GM21381 (cell line): Measurements from ENCODE around the gene EPHA2.

Experiments
- ATAC-seq: cut with Tn5 transposase; IDR thresholded peaks from one replicate; pipeline ENCODE4 v1.9.1; 2021; ENCODE audit warnings: mild to moderate bottlenecking, moderate library complexity; ENCODE audit not compliant: unreplicated experiment

Gene EPHA2

DNA sequence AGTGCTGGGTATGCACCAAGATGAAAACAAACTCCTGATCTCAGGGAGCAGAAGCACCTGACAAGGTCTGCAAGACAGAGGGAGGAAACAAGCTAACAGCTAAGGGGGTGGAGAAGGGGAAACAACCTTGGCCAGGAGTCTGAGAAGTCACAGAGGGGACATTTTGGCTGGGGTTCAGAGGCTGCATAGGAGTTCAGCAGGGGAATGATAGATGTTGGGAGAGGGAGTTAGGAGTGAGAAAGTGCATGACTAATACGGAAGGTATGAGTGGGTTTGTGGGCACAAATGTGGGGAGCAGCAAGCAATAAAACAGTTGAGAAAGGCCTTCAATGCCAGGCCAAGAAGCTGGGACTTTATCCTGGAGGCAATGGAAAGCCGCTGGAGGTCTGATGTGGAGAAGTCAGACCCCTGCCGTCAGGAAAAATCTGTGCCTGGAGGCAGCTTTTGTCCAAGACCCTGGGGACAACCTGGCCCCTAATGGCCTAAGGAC lies 16.4 kb downstream of the EPHA2 start:
- ATAC-seq: no peak

DNA sequence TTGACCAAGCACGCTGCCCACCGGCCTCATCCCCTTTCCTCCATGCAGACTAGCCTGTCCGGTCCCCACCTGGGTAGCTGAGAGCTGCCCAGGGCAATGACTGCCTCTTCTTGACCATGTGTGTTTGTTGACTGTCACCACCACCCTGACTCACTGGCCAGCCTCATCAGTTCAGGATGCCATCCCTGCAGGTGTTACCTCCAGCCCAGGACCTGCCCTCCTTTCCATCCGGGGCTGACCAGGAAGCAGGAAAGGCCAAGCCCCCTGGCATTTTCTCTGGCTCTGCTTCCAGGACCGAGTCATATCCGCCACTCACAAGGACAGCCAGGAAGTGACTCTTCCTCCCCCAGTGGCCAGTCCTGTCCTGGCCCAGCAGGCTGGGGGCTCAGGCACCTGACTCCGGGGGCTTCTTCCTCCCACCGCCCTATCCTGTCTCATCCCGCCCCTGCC lies 17.1 kb downstream of the EPHA2 start:
- no peak for ATAC-seq

DNA sequence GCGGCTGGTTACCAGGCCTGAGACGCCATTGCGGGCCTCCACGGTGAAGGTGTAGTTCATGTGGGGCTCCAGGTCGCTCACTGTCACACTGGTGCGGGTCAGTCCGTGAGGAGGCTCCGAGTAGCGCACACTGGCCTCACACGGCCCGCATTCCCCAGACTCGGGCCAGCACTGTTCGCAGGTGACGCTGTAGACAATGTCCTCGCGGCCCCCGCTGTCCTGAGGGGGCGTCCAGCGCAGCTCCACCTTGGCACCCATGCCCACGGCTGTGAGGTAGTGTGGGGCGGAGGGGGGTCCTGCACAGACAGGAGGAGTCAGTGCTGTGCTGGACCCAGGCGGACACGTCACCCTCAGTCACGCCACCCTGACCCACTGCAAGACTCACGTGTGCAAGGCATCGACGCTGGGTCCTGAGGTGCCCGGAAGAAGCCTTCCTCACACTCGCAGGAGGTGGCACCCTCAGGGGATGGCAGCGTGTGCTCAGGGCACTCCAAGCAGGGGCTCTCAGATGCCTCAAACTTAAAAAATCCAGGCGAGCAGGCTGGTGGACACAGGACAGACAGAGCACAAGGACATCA lies 17.9 kb downstream of the EPHA2 start:
- no peak for ATAC-seq

DNA sequence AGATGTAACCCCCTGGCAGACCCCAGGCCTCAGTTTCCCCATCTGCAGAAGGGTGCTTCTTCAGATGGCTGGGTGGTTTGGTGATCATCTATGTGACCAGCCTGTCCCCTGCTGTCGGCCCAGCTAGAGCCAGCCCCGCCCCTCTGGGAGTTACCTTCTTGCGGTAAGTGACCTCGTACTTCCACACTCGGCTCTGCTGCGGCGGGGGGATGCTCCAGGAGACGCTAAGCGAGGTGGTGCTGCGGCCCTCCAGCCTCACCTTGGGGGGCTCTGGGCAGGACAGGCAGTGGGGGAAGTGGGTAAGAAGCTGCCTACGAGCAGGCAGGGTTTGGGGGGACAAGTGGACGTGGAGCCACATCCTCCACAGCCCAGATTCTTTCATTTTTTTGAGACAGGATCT lies 20.4 kb downstream of the EPHA2 start:
- ATAC-seq: no peak

DNA sequence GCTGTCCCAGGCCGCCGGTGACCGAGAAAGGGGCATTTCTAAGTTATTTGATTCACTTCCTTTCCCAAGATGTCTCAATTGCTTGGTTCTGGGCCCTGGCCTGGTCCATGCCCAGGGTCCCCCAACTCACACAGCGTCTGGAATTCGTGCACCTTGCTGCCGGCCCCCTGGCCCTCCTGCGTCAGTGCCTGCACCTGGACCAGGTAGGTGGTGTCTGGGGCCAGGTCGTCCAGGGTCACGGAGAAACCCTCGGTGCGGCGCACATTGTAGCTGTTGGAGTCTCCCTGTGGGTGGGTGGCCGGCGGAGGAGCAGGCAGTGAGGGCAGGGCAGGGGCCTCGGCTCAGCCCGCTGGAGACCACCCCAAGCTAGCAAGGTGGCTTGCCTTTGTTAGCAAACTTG lies 21.0 kb downstream of the EPHA2 start:
- no peak for ATAC-seq

DNA sequence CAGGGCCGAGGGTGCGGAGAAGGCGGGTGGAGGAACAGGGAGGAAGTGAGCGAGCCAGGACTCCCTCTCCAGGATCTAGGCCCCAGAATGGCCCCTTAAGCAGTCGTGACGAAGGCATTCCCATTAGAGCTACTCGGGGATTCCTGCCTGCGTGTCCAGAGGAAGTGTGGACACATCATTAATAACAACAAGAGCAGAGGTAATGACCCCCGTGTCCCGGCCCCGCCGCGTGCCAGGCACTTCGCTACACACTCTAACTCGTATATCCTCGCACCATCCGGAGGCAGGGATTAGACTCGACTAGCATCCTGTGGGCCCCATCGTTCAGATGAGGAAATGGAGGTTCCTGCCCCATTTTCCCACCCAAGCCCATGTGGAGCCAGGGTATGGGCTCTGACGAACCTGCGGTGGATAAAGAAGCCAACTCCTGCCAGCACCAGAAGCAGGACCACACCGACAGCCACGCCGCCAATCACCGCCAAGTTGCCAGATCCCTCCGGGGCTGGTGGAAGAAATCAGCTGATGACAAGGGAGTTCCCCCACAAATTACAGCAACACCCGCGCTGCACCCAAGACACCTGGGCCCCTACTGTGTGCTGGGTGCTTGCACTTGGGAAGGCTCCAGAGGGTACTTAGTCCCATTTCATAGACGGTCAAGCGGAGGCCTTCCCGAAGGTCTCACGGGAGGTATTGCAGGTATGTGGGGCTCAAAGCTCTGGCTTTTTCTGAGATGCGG lies 21.6 kb downstream of the EPHA2 start:
- ATAC-seq: no peak

DNA sequence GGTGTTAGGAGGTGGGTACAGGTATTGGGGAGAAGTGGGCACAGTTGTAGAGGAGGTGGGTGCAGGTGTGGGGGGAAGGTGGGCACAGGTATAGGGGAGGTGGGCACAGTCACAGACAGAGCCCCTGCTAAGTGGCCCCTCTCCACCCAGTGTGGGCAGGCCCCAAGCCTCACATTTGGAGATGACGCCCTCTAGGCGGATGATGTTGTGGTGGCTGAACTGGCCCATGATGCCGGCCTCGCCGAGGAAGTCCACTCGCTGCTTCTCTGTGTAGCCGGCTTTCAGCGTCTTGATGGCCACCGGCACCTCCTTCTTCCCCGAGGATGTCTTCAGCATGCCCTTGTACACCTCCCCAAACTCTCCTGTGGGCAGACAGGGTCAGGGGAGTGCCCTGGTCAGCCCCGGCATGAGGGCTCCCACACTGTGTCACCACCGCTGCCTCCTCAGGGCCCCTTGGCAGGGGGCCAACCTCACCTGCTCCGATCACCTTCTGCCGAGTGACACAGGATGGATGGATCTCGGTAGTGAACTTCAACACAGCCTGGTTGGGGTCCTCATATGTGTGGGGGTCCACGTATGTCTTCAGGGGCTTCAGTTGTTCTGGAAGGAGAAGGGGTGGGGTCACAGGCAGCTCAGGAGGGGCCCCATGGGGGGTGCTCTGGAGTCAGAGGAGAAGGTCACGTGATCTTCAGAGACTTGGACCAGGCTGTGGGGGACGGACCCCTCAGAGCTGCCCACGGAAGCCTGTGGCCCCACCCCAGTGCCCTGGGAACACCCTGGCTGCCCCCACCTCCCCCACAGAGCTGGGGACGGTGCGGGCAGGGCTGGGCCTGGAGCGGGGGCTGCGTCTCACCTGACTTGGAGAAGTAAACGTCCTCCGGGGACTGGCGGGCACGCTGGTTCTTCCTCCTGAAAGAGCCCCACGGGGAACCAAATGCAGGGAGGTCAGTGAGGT lies 22.6 kb downstream of the EPHA2 start:
- no peak for ATAC-seq

DNA sequence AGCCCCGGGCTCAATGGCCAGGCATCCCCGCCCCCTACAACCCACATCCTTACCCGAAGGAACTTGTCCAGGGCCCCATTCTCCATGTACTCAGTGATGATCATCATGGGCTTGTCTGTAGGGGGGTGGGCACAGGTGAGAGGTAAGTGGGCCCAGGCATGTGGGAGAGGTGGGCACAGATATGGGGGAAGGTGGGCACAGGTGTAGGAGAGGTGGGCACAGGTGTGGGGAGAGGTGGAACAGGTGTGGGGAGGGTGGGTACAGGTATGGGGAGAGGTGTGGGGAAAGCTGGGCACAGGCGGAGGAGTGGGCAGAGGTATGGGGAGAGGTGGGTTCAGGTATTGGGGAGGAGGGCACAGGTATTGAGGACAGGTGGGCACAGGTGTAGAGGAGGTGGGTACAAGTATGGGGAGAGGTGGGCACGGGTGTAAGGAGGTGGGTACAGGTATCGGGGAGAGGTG lies 23.5 kb downstream of the EPHA2 start:
- ATAC-seq: no peak

DNA sequence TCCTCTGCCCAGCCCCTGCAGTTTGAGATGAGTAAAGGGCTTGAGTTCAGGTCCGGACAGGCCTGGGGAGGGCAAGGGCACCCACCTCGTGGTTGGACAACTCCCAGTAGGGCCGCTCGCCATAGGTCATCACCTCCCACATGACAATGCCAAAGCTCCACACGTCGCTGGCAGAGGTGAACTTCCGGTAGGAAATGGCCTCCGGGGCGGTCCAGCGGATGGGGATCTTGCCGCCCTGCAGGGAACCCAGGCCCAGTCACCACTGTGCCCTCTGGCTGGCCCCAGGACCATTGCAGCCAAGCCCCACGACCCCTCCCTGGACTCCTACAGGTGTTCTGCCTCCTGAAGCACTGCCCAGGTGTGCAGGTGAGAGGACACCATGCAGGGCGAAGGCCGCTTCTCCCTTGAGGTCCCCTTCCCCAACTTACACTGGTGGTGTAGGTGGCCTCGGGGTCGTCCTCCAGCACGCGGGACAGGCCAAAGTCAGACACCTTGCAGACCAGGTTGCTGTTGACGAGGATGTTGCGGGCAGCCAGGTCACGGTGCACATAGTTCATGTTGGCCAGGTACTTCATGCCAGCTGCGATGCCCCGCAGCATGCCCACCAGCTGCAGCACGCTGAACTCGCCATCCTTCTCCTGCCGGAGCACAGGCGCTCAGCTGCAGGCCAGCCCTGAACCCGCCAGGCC lies 24.1 kb downstream of the EPHA2 start:
- no peak for ATAC-seq

DNA sequence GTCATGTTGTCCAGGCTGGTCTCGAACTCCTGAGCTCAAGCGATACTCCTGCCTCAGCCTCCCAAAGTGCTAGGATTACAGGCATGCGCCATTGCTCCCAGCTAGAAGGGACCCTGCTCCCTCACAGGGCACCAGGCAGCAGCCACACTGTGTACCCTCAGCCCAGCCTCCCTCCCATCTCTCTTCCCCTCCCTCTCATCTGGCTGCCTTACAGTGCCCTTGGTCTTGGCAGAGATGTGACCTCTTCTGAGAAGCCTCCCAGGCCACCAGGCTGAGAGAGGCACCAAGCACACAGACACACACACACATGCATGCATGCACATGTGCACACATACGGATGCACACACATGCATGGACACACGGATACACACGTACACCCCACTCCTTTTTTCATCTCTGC lies 25.0 kb downstream of the EPHA2 start:
- ATAC-seq: no peak

DNA sequence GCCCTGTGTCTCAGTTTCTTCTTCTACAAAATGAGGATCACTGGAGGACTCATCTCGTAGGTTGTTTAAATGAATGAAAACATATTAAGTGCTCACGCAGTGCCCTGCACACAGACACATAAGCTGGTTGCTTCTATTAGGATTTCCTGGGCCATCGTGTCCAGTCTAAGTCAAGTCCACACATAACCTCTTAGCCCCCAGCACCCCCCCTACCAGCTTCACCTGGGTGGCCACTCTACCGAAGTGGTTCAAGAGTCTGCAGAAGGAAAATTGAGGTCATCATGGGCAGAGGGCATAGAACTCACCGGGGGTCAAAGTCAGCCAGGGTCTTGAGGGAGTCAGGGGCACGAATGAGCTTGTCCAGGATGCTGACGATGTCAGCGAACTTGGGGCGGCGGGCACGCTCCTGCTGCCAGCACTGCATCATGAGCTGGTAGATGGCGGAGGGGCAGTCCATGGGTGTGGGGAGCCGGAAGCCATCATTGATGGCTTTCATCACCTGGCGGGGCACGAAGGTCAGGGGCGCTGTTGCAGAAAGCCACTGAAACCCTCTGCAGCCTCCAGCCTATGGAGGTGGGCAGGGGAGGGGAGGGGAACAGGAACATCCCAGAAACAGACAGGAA lies 25.8 kb downstream of the EPHA2 start:
- ATAC-seq: no peak

DNA sequence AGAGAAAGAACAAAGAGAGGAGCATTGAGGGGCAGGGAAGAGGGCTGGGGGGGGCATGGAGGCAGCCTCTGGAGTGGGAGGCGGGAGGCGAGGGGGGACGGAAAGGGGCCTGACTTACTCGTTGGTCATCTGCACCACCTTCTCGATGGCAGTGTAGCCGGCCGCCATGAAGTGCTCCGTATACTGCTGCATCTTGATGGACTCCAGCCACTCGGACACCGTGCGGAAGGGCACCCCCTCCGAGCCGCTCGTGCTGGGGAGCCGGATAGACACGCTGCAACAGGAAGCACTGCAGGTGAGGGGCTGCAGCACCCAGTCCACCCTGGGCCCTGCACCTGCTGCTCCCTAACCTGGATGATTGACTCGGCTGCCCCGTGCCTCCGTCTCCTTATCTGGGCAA lies 26.6 kb downstream of the EPHA2 start:
- no peak for ATAC-seq

DNA sequence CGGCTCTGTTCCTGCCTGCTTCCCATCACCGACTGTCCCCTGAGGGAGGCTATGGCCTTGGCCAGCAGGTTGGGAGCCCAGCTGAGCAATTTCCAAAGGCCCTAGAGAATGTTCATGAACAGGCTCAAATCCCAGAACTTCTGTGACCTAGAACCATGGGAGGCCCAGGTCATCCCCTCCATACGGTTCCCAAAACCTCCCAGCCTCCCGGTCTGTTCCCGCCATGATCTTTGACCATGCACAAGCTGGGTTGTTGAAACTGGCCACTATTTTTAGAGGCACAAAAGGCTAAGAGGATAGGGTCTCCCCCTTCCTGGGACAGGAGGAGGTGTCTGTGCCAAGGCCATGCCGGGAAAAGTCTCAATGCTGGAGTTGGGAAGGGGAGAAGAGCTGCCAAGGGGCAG lies 27.5 kb downstream of the EPHA2 start:
- no peak for ATAC-seq

DNA sequence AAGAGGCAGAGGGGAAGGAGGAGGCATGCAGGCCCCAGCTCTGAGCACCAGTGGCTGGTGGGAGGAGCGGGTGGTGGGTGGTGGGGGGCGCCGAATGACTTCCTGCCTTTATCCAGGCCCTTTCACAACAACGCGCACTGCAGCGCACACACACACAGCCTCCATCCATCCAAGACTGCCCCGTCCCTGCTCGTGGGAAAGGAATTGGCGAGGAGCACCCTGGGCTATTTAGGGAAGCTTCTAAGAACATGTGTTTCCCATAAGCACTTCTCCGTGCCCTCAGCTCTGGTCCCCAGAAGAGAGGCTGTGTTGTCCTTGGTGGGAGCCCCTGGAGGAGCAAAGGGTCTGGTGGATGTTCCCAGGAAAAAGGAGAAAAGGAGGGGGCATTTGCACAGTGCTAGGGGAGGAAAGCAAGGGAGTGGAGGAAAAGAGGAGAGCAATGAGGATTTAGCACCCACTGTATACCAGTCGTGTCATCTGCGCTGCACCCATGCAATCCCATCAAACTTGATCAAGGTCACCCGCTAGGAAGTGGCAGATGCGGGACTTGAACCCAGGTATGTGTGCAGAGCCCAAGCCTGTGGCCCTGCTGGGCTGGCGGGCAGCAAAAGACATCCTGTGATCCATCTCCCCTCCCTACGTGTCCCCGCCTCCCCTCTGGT lies 28.1 kb downstream of the EPHA2 start:
- no peak for ATAC-seq

DNA sequence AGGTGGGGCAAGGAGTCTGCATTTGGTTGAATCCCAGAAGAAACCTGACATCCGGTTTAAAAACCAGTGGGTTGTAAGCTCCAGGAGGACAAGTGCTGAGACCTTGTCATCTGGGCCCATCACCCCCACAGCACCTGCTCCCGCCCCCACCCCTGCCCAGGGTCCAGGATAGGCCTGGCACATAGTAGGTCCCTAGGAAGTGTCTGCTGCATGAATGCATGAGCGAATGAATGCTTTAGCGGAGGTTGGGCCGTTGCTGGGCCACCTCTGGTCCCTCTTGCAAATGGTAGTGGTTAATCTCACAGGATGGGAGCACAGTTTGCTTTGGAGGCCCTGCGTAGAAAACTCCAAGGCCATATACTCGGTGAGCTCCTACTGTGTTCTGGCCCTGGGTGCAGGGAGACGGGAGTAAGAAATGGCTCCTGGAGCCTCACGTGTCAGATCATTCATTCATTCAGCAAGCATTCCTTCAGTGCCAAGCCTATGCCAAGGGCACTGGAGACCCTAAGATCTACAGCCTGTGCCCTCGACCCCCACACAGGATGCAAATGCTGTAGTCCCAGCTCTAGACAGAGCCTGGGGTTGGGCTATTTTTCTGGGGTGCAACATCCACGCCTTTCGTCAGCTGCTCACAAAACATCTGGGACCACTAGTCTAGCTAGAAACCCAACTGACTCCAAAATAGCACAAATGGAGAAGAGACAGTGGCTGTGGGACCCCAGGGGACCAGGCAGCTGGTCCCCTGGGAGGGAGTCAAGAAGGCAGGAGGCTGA lies 28.9 kb downstream of the EPHA2 start:
- ATAC-seq: no peak

DNA sequence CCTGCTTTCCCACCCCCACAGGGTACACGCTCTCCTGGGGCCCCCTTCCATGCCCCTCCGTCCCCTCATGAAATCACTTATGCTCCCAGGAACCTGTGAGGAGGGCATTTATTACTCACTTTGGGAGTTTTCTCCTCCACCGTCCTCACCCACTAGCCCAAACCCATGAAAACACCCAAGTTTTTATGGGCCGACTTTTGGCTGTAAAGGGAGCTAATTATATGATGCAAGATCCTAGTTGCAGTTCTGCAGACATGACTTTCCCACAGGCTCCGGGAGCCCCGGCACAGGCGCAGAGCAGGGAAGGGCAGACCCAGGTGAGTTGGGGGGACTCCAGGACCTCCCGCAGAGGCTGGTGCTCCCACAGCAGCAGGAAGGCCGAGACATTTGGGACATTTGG lies 29.7 kb downstream of the EPHA2 start:
- ATAC-seq: no peak

DNA sequence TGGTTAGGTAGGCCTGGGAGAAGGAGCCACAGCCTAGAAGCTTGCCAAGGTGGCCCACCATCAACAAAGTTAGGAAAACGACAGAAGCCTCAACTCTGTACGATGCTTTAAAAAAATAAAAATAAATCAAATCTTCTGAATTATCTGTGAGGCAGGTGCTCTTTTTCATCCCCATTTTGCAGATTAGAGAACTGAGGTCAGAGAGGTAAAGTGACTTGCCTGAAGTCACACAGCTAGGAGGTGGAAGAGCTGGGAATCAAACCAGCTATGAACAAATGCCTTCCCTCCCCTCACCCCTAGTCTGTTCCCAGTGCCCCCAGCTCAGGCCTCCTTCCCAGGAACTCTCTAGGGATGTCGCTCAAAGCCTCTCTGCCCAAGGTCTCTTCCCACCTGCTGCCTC lies 30.4 kb downstream of the EPHA2 start:
- no peak for ATAC-seq

DNA sequence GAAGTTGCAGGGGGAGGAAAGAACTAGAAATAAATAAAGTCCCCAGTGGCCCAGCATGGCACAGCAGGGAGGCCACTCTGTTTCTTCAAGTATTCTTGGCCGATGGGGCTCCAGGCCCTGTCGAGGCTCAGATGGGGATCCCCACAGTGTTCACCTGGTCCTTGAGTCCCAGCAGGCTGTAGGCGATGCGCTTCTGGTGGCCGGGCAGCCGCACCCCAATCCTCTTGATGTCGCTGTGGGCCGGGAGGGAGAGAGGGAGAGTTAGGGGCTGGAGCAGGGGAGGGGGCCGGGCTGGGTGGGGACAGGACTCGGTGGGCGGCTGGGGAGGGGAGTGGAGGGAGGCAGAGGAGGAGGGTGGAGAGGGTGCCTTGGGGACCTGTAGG lies 30.8 kb downstream of the EPHA2 start:
- ATAC-seq: no peak

DNA sequence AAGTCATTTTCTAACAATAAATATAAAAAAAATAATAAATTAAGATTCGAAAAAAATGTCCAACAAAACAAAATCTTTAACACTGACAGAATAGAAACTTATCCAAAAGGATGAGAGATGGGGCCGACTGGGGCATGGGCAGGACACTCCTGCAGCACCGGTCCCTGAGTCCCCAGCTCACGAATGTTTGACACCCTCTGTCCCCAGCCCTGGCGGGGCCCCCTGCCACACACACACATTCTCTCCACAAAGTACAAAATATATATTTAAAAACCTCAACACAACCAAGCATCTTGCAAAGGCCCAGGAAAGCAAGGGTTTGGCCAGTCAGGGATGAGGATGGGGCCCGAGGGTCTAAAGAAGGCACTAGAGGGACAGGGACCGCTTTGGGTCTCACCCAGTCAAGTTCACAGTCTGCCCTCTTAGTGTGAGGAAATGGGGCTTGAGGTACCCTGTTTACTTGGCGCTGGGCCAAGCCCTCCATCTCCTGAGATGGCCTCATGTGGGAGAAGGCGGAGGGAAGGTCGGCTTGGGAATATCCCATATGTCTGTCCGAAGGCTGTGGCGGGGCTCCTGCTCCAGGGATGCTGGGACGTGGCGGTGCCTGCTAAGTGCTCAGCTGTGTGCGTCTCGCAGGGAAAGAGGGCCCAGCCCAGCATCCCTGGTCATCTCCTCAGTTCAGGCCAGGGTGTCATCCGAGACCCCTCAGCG lies 31.3 kb downstream of the EPHA2 start:
- no peak for ATAC-seq
